HG03095 (cell line): Measurements from ENCODE around the gene ANKRD63.

Experiments used
- ATAC-seq: cut with Tn5 transposase; IDR thresholded peaks from one replicate; pipeline ENCODE4 v1.9.1; 2021; ENCODE audit warnings: moderate library complexity; ENCODE audit not compliant: unreplicated experiment

The ANKRD63 gene

GRCh38 chr15:40245666-40246450 lies 37.0 kb downstream of the ANKRD63 start:
- no peak for ATAC-seq

- ATAC-seq: no peak
Measured at GRCh38 chr15:40244961-40245523, 37.8 kb downstream of the ANKRD63 start.

- no peak for ATAC-seq
Measured at GRCh38 chr15:40243126-40243810, 39.6 kb downstream of the ANKRD63 start.

DNA sequence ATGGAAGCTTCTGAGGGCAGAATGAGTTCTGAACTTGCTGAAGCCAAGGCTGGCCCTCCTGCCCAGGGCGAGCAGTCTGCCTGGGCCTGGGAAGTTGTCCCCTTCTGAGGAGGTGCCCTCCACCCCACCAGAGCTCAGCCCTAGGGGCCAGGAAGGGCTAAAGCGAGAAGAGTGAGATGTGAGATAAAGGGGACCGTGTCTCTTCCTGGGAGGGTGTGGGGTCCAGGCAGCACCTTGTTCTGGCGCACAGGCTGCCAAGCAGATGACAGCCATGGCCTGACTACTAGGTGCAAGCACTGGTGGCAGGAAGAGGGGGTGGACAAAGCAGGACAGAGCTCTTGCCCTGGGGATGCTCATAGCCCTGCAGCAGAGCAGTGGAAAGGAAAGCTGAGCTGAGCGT lies 40.3 kb downstream of the ANKRD63 start:
- no peak for ATAC-seq

- no peak for ATAC-seq
Measured at GRCh38 chr15:40242213-40242599, 40.7 kb downstream of the ANKRD63 start.

- no peak for ATAC-seq
Measured at GRCh38 chr15:40241269-40242212, 41.3 kb downstream of the ANKRD63 start.

GRCh38 chr15:40240619-40241221 lies 42.1 kb downstream of the ANKRD63 start:
- no peak for ATAC-seq

- no peak for ATAC-seq
Measured at GRCh38 chr15:40239693-40240618, 42.9 kb downstream of the ANKRD63 start.

GRCh38 chr15:40239404-40239692 lies 43.5 kb downstream of the ANKRD63 start:
- ATAC-seq: no peak

DNA sequence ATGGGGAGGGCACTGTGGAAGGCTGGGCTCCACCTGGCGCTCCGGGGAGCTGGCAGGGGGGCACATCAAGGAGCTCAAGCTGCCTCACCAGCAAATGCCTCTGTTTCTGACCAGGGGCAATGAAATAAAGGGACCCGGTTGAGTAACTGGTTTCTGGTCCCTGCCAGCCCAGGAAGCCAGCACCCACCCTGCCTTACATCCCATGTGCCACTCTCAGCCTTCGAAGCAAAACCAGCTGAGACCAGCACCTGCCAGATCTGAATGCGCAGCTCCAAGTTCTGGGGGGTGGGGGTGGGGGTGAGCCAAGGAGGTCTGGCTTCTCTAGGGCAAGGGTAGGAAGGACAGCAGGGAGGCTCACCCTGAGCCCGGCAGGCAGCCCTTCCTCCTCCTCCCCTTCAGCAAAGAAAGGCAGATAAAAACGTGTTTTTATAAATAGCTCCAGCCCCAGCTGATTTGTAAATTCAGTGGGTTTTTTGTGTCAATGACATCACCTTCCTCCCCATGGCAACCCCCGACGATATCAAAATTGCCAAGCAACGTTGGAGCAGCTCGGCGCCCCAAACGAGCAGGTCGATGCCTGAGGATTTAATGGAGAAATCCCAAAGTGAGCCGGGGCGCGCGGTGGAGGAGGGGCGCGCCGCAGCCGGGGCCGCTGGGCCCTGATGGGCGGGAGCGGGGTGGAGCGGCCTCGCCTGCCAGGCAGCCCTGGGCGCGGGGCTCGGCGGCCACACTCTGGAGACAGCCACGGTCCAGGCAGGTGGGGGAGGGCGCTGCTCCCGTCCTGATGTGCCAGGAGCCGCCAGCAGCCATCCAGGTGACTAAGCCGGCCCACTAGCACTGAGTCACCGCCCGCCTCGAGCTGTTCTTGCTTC lies 44.1 kb downstream of the ANKRD63 start, which contains the start of gene PAK6:
Gene PAK6 (plus strand): TSS at position 532 of the 872 bp plus-strand sequence. CDS start 25,723 bp downstream, outside the sequence.
- no peak for ATAC-seq

DNA sequence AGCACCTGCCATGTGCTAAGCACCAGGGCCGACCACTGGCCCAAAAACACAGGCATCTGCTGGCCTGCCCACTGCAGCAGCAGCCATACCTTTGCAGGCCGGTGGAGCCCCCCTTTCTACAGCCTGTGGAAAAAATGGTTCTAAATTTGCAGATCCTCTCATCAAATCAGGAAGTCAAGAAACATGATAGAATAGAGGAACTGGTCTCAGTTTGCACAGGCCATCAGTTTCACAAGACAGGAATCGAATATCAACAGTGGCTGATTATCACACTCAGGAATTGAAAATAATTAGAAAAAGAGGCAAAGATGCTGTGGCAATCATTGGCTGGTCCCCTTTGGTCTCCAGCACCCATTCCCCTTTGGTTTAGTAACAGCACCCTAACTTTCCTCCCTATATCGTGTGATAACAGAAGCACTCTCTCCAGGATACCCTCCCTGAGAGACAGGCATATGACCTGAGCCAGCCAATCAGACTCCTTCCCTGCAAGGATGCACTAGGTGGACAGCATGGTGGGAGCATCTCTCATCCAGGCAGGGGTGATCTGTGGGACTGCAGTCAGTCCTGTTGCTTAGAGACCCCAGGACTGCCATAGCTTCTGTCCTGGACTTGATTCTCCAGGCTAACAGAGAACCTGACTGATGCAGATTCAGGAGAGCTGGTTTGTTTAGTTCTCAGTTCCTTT lies 47.5 kb downstream of the ANKRD63 start:
- no peak for ATAC-seq

- no peak for ATAC-seq
Measured at GRCh38 chr15:40234783-40235182, 48.1 kb downstream of the ANKRD63 start.

DNA sequence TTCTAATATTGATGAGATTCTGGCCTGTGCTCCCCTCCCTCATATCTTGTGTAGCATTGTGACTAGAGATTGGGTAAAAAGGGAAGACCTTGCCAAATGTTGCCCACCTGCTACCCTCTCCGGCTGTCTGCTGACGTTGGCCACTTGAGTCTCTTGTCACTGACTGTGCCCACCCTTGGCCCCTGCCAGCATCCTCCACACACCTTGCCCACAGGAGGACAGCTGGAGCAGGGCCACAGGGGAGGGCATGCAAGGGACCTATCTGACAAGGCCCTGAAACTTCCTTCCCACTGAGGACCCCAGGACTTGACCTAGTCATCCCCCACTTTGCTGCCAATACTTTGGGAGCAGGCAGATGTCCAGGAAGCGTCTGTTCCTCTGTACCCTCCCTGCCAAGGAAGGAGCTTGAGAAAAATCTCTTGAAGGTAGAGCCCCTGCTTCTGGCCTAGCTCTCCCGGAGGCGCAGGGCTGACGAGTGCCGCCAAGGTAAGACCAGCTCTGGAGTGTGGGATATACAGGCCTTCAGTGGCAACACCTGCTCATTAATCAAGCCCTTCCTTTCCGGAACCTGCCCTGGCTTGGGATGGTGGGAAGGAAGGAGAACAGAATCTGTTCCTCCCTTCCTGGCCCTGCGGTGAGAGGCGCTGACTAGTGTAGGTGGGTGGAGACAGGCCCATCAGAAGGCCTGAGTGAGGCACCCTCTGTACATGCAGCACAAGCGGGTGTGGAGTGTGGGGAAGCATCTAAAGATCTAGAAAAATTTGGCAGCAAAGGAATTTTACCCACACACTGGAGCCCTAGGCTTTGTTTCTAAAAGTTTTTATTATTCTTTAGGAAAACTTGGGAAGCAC lies 48.9 kb downstream of the ANKRD63 start:
- no peak for ATAC-seq

DNA sequence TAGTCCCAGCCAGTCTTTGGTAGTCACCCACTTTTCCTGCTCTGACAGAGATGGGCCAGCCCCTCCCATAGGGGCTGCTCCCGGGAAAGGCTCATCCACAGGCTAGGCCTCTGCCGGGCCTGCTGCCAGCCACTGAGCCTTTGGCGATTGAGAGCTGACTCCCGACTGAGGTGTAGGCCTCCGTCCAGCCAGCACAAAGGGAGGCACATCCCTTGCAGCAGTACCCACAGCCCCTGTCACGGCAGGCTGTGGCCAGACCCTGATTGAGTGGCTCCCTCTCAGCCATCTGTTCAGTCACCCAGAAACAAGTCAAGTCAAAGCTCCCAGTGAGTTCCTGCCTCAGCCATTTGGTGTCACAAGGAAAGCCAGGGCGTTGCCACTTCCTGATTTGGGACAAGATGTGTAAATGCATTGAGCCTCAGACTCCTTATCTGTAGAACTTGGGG lies 50.2 kb downstream of the ANKRD63 start:
- no peak for ATAC-seq
